ENCODE measurements around the gene MED27.

The MED27 gene

DNA sequence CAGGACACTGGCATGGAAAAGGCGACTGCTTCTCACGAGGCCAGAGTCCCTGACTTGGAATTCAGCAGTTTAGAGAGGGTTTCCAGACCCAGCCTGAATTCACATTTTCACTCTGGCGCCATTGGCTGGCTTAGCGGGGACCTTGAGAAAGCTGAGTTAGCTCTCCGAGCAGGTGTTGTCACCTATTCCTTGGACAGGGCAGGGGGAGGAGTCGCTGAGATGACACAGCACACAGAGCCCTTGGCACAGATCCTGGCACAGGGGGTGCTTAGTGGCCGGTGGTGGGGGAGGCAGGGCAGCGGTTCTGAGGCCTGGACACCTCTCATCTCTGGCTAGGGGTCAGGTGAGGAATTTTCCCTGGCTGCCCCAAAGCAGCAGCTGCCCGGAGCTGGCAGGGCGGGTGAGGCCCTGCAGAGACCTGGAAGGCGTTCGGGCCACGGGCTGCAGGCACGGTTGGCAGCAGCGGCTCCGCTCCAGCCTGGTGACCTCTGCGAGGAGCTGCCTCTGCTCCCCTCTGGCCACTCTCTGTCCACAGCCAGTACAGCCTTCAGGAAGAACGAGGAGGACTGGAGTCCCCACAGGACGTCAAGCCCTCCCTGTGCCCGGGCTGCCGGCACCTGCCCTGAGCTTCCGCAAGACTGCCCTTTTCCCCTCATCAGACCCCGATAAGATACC lies 267.4 kb downstream of the MED27 start:
- Mint-ChIP-seq H3K27me3 (peaks cover 32% of the 10 kb centered on the region), H3K27ac (no peak overlapping the region), H3K4me1 (no peaks in the 10 kb centered on the region), H3K9me3 (no peaks in the 10 kb centered on the region), H3K36me3 (no peaks in the 10 kb centered on the region), H3K4me3 (no peak overlapping the region)
- DNase-seq (ENCODE audit: low spot score in 2 of 2): no peak
- ATAC-seq (ENCODE audit: low read depth): no peak

DNA sequence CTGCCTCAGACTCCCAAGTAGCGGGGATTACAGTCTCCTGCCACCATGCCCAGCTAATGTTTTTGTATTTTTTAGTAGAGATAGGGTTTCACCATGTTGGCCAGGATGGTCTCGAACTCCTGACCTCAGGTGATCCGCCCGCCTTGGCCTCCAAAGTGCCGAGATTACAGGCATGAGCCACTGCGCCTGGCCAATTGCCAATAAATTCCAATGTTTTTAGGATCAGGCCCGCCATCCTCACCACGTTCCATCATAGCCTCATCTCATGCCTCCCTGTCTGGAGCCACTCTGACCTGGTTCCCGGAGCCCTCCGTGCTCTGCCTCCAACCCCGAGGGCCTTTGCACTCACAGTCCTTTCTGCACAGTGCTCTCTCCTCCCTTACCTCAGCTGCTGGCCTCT lies 268.3 kb downstream of the MED27 start:
- DNase-seq (ENCODE audit: low spot score in 2 of 2) (no peak), ATAC-seq (ENCODE audit: low read depth) (no peak)
- Mint-ChIP-seq H3K36me3 (no peaks in the 10 kb centered on the region), H3K9me3 (no peaks in the 10 kb centered on the region), H3K4me1 (no peaks in the 10 kb centered on the region), H3K4me3 (no peak overlapping the region), H3K27ac (no peak overlapping the region), H3K27me3 (peaks cover 27% of the 10 kb centered on the region)

DNA sequence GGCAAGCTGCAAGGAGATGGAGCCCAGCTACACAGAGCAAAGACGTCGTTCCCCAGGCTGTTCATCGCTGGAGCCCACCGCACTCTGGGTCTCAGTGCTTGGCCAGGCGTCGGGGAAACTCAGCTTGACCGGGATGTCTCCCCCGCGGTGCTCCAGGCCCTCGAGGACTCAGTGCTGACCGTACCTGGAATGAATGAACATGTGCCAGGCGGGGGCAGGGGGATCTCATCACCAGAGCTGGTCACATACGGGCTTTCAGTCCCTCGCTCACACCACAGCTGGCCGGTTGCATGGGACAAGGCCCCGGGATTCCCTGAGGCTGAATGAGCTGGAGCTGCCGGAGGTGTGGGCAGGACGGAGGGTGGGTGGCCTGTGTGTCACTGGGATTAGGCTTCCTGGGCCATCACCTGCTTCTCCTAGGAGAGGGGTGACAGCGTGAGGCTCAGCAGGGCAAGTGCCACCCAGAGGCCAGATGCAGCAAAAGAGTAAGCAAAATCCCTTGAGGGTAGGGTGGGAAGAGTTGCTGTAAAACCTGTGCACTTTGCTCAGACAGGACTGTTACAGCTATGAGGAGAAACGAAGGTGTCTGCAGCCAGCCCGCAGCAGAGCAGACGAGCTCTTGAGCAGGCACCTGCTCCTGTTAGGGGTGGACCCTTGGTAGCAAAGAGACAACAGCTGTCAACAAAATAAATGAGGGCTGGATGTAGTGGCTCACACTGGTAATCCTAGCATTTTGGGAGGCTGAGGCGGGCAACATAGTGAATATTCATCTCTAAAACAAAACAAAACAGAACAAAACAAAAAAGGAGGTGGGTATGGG lies 269.1 kb downstream of the MED27 start:
- Mint-ChIP-seq H3K36me3 (no peaks in the 10 kb centered on the region), H3K9me3 (no peaks in the 10 kb centered on the region), H3K27me3 (peaks cover 32% of the 10 kb centered on the region), H3K4me1 (no peaks in the 10 kb centered on the region), H3K27ac (no peak overlapping the region), H3K4me3 (no peak overlapping the region)
- ATAC-seq (ENCODE audit: low read depth) (no peak), DNase-seq (ENCODE audit: low spot score in 2 of 2) (no peak)

All from memory B cell (primary cell).